Subcutaneous adipose tissue (tissue), 4 donors: ENCODE data around the gene ATP11C. TPM values are rescaled to one million over a fixed set of nuclear protein-coding genes. Genes with fewer than 3 reads are reported as not detected.

ENCODE experiments used
- small RNA-seq: library from RNA; depleted of rRNA; stranded (forward); fragments of <200 nt; gene quantifications from one replicate; pipeline ENCODE3, GENCODE V24; 2016
- total RNA-seq, 4 donors: library from RNA; depleted of rRNA; stranded (reverse); fragments of >200 nt; gene quantifications; one replicate each; pipeline ENCODE4 v1.1.0, GENCODE V29; 2016
- TF ChIP-seq, protein P1 (sequence below): fragments of 450-650 bp; IDR thresholded peaks from one replicate; pipeline ENCODE4 v1.5.1; 2016; ENCODE audit warnings: low read depth, mild to moderate bottlenecking, control low read depth, antibody characterized with exemption, moderate library complexity

ATP11C gene
- total RNA-seq, 4 donors from 2014 or later, result 35.8 to 52.6 (median 38.6) TPM

DNA sequence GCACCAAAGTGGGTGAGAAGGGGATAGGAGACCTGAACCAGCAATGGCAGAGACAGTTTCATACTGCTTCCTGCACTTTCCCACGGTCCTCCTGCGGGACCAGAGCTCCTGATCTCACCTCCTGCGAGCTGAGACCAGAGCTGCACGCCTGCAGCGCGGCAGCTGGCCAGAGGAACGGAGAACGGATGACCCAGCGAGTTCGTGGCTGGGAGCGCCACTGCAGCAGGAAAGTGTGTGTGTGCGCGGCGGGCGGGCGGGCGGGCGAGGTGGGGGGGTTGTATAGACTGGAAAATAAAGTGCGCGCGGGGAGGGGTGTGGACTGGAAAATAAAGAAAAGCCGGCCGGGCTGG, 241.4 kb downstream of the ATP11C start:
- TF ChIP-seq, protein P1, sequence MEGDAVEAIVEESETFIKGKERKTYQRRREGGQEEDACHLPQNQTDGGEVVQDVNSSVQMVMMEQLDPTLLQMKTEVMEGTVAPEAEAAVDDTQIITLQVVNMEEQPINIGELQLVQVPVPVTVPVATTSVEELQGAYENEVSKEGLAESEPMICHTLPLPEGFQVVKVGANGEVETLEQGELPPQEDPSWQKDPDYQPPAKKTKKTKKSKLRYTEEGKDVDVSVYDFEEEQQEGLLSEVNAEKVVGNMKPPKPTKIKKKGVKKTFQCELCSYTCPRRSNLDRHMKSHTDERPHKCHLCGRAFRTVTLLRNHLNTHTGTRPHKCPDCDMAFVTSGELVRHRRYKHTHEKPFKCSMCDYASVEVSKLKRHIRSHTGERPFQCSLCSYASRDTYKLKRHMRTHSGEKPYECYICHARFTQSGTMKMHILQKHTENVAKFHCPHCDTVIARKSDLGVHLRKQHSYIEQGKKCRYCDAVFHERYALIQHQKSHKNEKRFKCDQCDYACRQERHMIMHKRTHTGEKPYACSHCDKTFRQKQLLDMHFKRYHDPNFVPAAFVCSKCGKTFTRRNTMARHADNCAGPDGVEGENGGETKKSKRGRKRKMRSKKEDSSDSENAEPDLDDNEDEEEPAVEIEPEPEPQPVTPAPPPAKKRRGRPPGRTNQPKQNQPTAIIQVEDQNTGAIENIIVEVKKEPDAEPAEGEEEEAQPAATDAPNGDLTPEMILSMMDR, result no peak

DNA sequence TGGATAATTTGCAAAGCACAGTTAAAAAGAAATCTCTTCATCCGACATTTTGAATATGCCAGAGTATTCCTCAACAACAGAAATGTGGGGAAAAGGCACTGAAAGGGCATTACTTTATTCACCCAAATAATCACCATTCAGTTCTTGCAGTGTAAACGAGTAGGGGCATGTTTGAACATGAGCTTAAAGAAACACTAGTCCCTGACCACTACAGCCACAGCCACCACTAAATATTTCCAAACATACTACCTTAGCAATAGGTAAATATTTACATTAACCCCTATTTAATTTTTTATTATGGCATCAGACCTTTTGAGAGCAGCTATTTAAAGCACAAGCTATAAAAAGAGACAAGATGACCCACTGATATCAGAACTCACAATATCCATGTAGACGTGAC, 252.5 kb downstream of the ATP11C start:
- TF ChIP-seq, protein P1, result no peak

Small RNA genes lying within 50 kb of the gene (small RNA-seq; reads per million reads assigned to genes)
- gene MIR505, result 3.4 reads per million, percentile 64 among the genes with 10 or more reads in this experiment
- gene RF00425, result not detected
- gene RF01210, result not detected
- gene RNU6ATAC23P, result not detected

Other genes with a start within 250 kb of the ATP11C start
- not detected for gene MCF2, start 224.9 kb downstream of the ATP11C start, total RNA-seq
- not detected for gene CXorf66, start 32.5 kb upstream of the ATP11C start, total RNA-seq